ENCODE results near the gene CHRM2.

- TF ChIP-seq CTCF (optimal IDR thresholded peaks at IDR 0.05 in 1 of 3, IDR thresholded peaks at IDR 0.05 in 1 of 3, conservative IDR thresholded peaks at IDR 0.05 in 1 of 3; ENCODE audit: extremely low read depth in 1 of 3, insufficient read depth in 2 of 3, low read length in 3 of 3) (no peak), EZH2 (IDR thresholded peaks at IDR 0.05; ENCODE audit: low read length) (no peak)
Observed at GRCh38 chr7:136911344-136911743, 42.9 kb downstream of the CHRM2 start.
